Measurements from ENCODE around the gene DDIAS.
"Not testable (repeated sequence)": the region's sequence is repeated elsewhere in the genome, so short reads cannot be mapped to it uniquely, and the experiment has no call there.

Gene DDIAS

DNA sequence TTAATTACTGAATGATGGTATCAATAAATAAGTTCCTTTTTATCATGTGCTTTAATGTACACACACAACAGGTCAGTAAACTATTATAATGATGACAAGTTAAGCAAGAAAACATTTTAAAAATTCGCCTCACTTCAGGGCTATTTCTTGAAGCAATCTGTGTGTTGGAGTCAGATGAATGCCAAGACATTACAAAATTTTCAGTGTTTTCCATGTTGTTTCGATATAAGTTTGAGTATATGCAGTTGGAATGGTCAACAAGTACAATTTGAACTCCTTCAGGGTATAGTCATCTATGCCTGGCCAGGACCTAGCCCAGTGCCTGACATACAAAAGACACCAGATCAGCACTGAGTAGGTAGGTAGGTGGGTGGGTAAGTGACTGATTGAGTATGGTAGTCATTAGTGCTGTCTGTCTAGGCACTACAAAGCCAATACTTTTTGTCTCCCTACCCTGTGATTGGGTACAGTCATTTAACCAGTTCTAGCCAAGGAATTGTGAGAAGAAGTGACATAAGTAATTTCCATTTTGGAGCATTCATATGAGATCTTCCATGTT, 8.8 kb upstream of the DDIAS start:
- DNase-seq: no peak

- DNase-seq: no peak
Measured at GRCh38 chr11:82895437-82896091, 6.0 kb upstream of the DDIAS start.

- no peak for DNase-seq
Measured at GRCh38 chr11:82896183-82896582, 5.4 kb upstream of the DDIAS start.

- no peak for DNase-seq
Measured at GRCh38 chr11:82898241-82898640, 3.3 kb upstream of the DDIAS start.

DNA sequence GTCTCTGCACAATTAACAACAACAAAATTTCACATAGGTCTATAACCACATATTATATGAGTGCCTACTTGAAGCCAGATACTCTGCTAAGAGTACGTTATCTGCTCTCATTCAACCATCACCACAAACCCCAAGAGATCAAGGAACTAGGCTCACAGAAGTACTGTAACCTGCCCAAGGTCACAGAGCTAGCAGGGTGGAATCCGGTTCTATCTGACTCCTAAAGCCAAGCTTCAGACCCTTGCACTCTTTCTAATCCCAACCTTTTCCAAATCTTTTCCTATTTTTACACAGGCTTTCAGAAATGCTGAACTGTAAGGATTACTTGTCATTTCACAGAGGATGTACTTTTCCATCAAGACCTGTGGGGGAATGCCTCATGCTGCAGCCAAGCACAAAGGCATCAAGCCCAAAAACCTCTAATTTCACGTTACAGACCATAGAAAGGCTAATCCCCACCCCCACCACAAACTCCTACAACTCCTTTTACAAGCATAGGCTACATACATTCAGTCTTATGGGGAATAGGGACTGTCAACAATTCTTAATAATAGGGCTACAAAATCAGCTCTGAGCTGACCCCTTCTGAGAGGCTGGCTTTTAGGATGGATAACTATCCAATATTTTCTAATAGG, 2.2 kb upstream of the DDIAS start:
- DNase-seq: no peak

- DNase-seq: no peak
Measured at GRCh38 chr11:82899957-82900276, 1.6 kb upstream of the DDIAS start.

DNA sequence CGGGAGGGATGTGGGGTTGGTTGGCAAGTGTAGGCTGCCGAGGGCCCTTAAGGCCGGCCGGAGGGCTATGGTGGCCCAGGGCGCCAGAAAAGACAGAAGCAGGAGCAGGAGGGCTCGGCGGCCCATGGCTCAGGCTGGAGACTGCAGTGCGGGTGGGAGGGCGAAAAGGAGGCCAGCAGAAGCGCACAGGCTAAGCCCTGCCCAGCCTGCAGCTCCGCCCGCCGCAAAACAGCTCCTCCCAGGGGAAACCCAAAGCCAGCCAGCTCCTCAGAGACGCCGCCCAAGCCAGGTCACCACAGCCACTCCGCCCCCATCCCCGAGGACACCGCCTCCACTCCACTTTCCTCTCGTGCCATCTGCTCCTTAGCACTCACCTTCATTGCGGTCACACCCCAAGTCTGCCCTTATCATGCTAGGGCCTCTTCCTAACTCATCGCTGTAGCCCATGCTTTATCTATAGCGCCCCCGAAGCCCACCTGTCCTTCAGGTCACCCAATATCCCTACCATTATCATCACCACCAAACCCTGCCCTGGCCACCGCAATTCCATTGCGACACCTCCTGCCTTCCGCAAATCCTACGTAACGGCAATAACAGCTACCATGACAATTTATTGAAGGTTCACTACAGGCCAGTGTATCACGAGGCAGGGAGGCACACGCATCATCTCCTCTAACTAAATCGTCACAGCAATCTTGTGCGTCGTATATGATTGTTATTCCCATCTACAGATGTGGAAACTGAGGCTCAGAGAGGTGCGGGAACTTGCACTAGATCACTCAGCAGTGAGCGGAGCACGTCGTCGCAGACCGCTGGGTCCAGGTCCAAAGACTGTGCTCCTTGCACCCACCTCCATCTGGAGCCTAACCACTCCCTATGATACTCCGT, 1.0 kb upstream of the DDIAS start, which contains the start of gene PRCP:
PRCP (minus strand) TSS at position 154 of the 888 bp plus-strand sequence; CDS start at position 126, 28 bp downstream.
- DNase-seq: peak; percentile 87 to 90

DNA sequence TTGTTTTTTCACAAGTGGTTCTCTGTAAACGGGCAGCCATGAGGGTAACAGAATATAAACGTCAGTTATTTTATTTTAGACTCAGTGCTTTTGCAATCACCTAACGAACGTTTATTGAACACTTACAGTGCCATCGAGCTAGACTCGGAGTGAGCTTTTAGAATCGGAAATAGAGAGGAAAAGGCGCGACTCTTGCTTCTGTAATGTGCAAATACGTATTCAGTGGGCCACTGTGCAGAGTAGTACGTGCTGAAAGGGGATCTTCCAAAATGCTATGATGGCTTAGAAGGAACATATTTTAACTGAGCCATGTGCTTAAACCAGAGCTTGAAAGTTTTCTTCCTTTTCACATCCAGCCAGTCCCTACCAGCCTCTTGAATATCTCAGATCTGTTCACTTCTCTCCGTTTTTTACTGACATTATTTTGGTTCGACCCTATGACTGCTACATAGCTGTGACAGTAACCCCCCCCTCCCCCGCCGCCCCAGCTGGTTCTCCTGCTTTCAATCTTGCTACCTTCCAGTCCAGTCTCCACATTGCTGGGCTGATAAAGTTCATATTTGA, 468 bp downstream of the DDIAS start:
- no peak for DNase-seq

- DNase-seq: no peak
Measured at GRCh38 chr11:82902880-82903279, 1.3 kb downstream of the DDIAS start.

GRCh38 chr11:82903843-82904586, 2.5 kb downstream of the DDIAS start:
- DNase-seq: no peak

- no peak for DNase-seq
Measured at GRCh38 chr11:82906236-82906635, 4.7 kb downstream of the DDIAS start.

- no peak for DNase-seq
Measured at GRCh38 chr11:82906931-82907330, 5.4 kb downstream of the DDIAS start.

- no peak for DNase-seq
Measured at GRCh38 chr11:82907371-82907770, 5.8 kb downstream of the DDIAS start.

DNA sequence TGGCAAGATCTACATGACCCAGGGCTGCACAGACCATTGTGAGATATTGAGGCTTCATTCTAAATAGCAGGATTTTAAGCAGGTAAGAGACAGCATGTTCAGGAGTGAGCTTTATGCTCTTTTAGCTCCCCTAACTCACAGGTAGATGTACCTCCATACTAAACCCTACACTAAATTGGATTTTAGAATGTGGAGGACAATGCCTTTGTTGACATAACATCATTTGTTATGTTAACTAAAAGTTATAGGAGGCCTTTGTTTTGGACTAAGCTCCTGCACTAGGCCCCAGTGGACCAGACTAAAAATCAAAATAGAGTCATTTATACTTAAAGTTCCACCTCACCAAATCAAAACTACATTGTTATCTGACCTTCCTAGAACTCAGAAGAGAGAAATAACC, 6.8 kb downstream of the DDIAS start:
- DNase-seq: no peak

GRCh38 chr11:82909015-82909640, 7.6 kb downstream of the DDIAS start:
- no peak for DNase-seq

GRCh38 chr11:82919786-82920185, 18.2 kb downstream of the DDIAS start:
- not testable (repeated sequence) for DNase-seq

DNA sequence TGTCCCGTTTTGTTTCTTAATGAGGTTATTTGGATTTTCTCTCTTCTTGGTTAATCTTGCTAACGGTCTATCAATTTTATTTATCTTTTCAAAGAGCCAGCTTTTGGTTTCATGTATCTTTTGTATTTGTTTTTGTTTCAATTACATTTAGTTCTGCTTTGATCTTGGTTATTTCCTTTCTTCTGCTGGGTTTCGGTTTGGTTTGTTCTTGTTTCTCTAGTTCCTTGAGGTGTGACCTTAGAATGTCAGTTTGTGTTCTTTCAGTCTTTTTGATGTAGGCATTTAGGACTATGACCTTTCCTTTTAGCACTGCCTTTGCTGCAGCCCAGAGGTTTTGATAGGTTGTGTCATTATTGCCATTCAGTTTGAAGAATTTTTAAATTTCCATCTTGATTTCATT, 18.7 kb downstream of the DDIAS start:
- DNase-seq: not testable (repeated sequence)

- not testable (repeated sequence) for DNase-seq
Measured at GRCh38 chr11:82922396-82923173, 21.0 kb downstream of the DDIAS start.

DNA sequence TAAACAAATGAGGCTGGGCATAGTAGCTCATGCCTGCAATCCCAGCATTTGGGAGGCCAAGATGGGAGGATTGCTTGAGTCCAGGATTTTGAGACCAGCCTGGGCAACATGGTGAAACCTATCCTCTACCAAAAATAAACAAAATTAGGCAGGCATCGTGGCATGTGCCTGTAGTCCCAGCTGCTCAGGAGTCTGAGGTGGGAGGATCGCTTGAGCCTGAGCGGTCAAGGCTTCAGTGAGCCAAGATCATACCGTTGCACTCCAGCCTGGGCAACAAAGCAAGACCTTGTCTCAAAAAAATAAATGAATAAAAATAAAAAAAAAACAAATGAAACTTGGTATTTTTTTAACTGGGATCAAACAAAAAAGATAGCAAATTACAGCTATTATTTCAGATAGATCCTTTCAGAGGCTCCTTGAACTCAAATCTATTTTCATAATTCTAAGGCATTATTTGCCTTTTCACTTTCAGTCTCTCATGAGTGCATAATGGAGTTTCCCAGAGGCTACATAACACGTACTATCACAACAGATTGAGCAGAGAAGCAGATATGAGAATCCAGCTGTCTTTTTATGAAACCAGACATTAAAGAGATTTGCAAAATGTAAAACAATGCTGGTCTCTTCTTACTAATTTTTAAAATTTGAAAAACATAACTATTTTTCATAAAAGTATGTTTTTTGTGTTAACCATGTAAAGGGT, 23.1 kb downstream of the DDIAS start:
- no peak for DNase-seq

GRCh38 chr11:82927264-82927880, 25.8 kb downstream of the DDIAS start:
- DNase-seq: no peak
